ENCODE data around the gene SSBP4. TPM values are rescaled to one million over a fixed set of nuclear protein-coding genes. Genes with fewer than 3 reads are reported as not detected.

SSBP4 gene
- total RNA-seq, 2 experiments from 2014 or later, result 198 to 204 TPM

DNA sequence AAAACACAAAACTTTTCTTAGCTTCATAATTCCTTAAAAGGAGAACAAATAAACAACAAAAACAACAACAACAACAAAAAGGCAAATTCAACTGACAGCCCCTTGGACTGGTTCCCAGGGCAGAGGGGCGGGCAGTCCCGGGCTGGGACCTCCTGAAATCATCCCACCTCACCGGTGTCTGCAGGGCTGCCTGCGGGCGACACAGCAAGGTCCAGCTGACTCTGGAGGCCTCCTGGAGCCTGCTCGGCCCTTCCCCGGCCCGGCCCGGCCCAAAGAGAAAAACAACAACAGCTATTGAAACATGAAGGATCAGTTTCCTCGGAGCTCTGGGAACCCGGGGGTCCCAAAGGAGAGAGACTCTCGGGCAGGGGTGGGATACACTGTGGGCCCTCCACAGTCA, 23.7 kb downstream of the SSBP4 start:
- Mint-ChIP-seq H3K27me3 (ENCODE audit: low read depth) (peaks cover 3% of the 10 kb centered on the region), H3K9me3 (ENCODE audit: insufficient read depth) (peaks cover 4% of the 10 kb centered on the region), H3K36me3 (ENCODE audit: low read depth) (peaks cover 23% of the 10 kb centered on the region), H3K27ac (peak overlapping the region; percentile 85), H3K4me3 (no peak overlapping the region), H3K4me1 (ENCODE audit: low read depth) (peaks cover 21% of the 10 kb centered on the region)
- ATAC-seq (no peak), DNase-seq (no peak)
- CTCF ChIA-PET, result interaction anchor here (1.2 kb wide), 1 partner anchor 404 kb away, joined by 4 read pairs; no protein-coding TSS in a partner anchor
- POLR2A ChIA-PET, result interaction anchor here (0.6 to 0.8 kb wide), 2 partner anchors 14 to 65 kb away, joined by 3 read pairs; no protein-coding TSS in a partner anchor

- Mint-ChIP-seq H3K27me3 (ENCODE audit: low read depth) (peaks cover 3% of the 10 kb centered on the region), H3K4me1 (ENCODE audit: low read depth) (peaks cover 21% of the 10 kb centered on the region), H3K9me3 (ENCODE audit: insufficient read depth) (peaks cover 4% of the 10 kb centered on the region), H3K27ac (no peak overlapping the region), H3K36me3 (ENCODE audit: low read depth) (peaks cover 26% of the 10 kb centered on the region), H3K4me3 (no peak overlapping the region)
- CTCF ChIA-PET, result interaction anchor here (1.2 kb wide), 1 partner anchor 404 kb away, joined by 4 read pairs; no protein-coding TSS in a partner anchor
- no peak for ATAC-seq
- no peak for DNase-seq
- POLR2A ChIA-PET, result no interaction called here
Measured at GRCh38 chr19:18443406-18443805, 24.2 kb downstream of the SSBP4 start.

- ATAC-seq (no peak), DNase-seq (no peak)
- POLR2A ChIA-PET, result no interaction called here
- Mint-ChIP-seq H3K4me3 (no peak overlapping the region), H3K36me3 (ENCODE audit: low read depth) (peaks cover 26% of the 10 kb centered on the region), H3K9me3 (ENCODE audit: insufficient read depth) (peaks cover 4% of the 10 kb centered on the region), H3K27ac (no peak overlapping the region), H3K27me3 (ENCODE audit: low read depth) (peaks cover 3% of the 10 kb centered on the region), H3K4me1 (ENCODE audit: low read depth) (peaks cover 21% of the 10 kb centered on the region)
- CTCF ChIA-PET, result no interaction called here
Measured at GRCh38 chr19:18443831-18444230, 24.6 kb downstream of the SSBP4 start.

DNA sequence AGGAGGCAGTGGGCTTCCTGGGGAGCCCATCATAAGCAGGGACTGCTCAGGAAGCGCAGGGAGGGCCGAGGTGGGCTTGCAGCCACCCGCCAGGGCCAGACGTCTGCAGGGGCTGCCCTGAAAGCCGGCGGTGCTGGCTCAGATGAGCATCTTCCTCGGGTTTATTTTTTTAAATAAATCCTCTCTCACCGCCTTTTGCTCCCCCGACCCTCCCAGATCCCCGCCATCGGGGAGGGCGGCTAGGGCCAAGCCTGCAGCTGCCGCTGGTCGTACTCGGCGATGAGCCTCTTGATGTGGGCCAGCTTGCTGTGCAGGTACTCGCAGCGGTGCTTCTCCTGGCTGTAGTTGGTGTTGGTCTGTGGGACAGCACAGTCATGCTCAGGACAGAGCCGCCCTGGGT, 25.3 kb downstream of the SSBP4 start:
- no peak for DNase-seq
- peaks cover 16% of the 10 kb centered on the region for H3K4me1 Mint-ChIP-seq (ENCODE audit: low read depth)
- peaks cover 4% of the 10 kb centered on the region for H3K9me3 Mint-ChIP-seq (ENCODE audit: insufficient read depth)
- H3K27me3 Mint-ChIP-seq (ENCODE audit: low read depth), result peaks cover 3% of the 10 kb centered on the region
- H3K36me3 Mint-ChIP-seq (ENCODE audit: low read depth), result peaks cover 26% of the 10 kb centered on the region
- no peak for ATAC-seq
- ChIA-PET CTCF (no interaction called here), POLR2A (no interaction called here)
- no peak overlapping the region for H3K4me3 Mint-ChIP-seq
- no peak overlapping the region for H3K27ac Mint-ChIP-seq

- no peak for ATAC-seq
- peaks cover 4% of the 10 kb centered on the region for H3K9me3 Mint-ChIP-seq (ENCODE audit: insufficient read depth)
- ChIA-PET POLR2A (no interaction called here), CTCF (no interaction called here)
- H3K27ac Mint-ChIP-seq, result no peak overlapping the region
- H3K4me3 Mint-ChIP-seq, result no peak overlapping the region
- peaks cover 28% of the 10 kb centered on the region for H3K36me3 Mint-ChIP-seq (ENCODE audit: low read depth)
- peaks cover 3% of the 10 kb centered on the region for H3K27me3 Mint-ChIP-seq (ENCODE audit: low read depth)
- no peak for DNase-seq
- H3K4me1 Mint-ChIP-seq (ENCODE audit: low read depth), result peaks cover 14% of the 10 kb centered on the region
Measured at GRCh38 chr19:18445262-18445948, 26.2 kb downstream of the SSBP4 start.

- ATAC-seq (no peak), DNase-seq (no peak)
- Mint-ChIP-seq H3K9me3 (ENCODE audit: insufficient read depth) (peaks cover 4% of the 10 kb centered on the region), H3K4me3 (no peak overlapping the region), H3K36me3 (ENCODE audit: low read depth) (peaks cover 30% of the 10 kb centered on the region), H3K4me1 (ENCODE audit: low read depth) (peaks cover 12% of the 10 kb centered on the region), H3K27ac (no peak overlapping the region), H3K27me3 (ENCODE audit: low read depth) (peaks cover 3% of the 10 kb centered on the region)
- POLR2A ChIA-PET, result no interaction called here
- CTCF ChIA-PET, result no interaction called here
Measured at GRCh38 chr19:18446145-18446810, 27.1 kb downstream of the SSBP4 start.

DNA sequence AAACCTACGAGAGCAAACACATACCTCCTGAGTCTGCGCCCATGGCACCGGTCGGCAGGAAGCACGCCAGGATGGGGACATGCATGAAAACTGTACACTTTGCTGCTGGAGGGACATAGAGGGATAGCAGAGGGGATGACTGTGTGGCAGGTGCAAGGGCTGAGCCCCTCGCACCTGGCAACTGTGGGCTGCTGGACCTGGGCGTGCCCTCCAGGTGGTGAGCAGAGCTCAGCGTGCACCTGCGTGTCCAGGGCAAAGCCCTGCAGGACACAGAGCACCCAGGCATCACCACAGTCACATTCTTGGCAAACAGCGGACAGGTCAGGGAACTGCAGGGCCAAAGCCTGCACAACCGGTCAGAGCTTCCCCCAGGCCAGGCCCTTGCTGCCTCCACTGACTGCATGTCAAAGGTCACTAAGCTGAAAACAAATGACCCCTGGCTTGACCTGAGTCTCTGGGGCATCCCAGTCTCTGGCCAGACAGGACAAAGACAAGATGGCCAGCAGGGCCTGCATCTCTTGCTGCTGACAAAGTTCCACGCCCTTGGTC, 27.7 kb downstream of the SSBP4 start:
- ATAC-seq (no peak), DNase-seq (no peak)
- Mint-ChIP-seq H3K4me3 (no peak overlapping the region), H3K36me3 (ENCODE audit: low read depth) (peaks cover 30% of the 10 kb centered on the region), H3K27ac (no peak overlapping the region), H3K4me1 (ENCODE audit: low read depth) (peaks cover 6% of the 10 kb centered on the region), H3K9me3 (ENCODE audit: insufficient read depth) (peaks cover 4% of the 10 kb centered on the region), H3K27me3 (ENCODE audit: low read depth) (peaks cover 3% of the 10 kb centered on the region)
- ChIA-PET POLR2A (no interaction called here), CTCF (no interaction called here)

DNA sequence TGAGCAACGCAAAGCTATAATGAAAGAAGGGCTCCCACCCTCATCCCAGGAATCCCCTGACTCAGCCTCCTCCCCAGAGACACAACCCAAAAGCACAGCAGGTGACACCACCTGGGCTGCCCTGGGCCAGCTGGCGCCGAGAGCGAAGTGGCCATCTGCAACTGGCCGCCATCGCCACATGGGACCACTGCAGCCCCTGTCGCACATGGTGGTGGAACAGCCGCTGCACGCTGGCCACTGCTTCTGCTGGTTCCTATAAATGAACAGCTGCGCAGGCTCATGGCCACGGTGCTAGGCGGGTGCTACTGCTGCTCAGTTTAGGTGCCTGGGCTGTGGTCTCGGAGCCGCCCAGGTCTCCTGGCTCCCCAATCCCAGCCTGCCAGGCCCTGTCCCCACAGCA, 30.4 kb downstream of the SSBP4 start:
- H3K27ac Mint-ChIP-seq, result no peak overlapping the region
- no peak for ATAC-seq
- POLR2A ChIA-PET, result no interaction called here
- H3K4me3 Mint-ChIP-seq, result no peak overlapping the region
- DNase-seq, result no peak
- H3K27me3 Mint-ChIP-seq (ENCODE audit: low read depth), result no peaks in the 10 kb centered on the region
- H3K4me1 Mint-ChIP-seq (ENCODE audit: low read depth), result peaks cover 2% of the 10 kb centered on the region
- H3K36me3 Mint-ChIP-seq (ENCODE audit: low read depth), result peaks cover 20% of the 10 kb centered on the region
- CTCF ChIA-PET, result interaction anchor here (0.9 to 2.6 kb wide), 4 partner anchors 12 to 72 kb away, joined by 3 to 15 read pairs (median 4); partner anchors contain the start of gene ELL
- H3K9me3 Mint-ChIP-seq (ENCODE audit: insufficient read depth), result no peaks in the 10 kb centered on the region

GRCh38 chr19:18450021-18450930, 31.1 kb downstream of the SSBP4 start:
- POLR2A ChIA-PET, result no interaction called here
- CTCF ChIA-PET, result interaction anchor here (0.8 to 2.6 kb wide), 16 partner anchors 9 to 406 kb away, joined by 3 to 17 read pairs (median 3); partner anchors contain the start of genes KXD1, SSBP4 and UBA52

GRCh38 chr19:18450931-18451836, 32.0 kb downstream of the SSBP4 start:
- H3K27ac Mint-ChIP-seq, result no peak overlapping the region
- no peaks in the 10 kb centered on the region for H3K27me3 Mint-ChIP-seq (ENCODE audit: low read depth)
- ChIA-PET POLR2A (no interaction called here), CTCF (interaction anchor here (0.7 to 2.6 kb wide), 23 partner anchors 10 to 405 kb away, joined by 3 to 17 read pairs (median 3); partner anchors contain the start of genes KXD1, SSBP4, TMEM59L and UBA52)
- no peak overlapping the region for H3K4me3 Mint-ChIP-seq
- peaks cover 2% of the 10 kb centered on the region for H3K4me1 Mint-ChIP-seq (ENCODE audit: low read depth)
- DNase-seq, result peak; percentile 92
- peak; percentile 87 for ATAC-seq
- H3K9me3 Mint-ChIP-seq (ENCODE audit: insufficient read depth), result no peaks in the 10 kb centered on the region
- peaks cover 16% of the 10 kb centered on the region for H3K36me3 Mint-ChIP-seq (ENCODE audit: low read depth)

More at GRCh38 chr19:18450021-18450930, 31.1 kb downstream of the SSBP4 start:
- H3K27ac Mint-ChIP-seq, result no peak overlapping the region
- peaks cover 16% of the 10 kb centered on the region for H3K36me3 Mint-ChIP-seq (ENCODE audit: low read depth)
- ATAC-seq, result peak; percentile 20
- H3K9me3 Mint-ChIP-seq (ENCODE audit: insufficient read depth), result no peaks in the 10 kb centered on the region
- no peak overlapping the region for H3K4me3 Mint-ChIP-seq
- no peak for DNase-seq
- H3K4me1 Mint-ChIP-seq (ENCODE audit: low read depth), result peaks cover 2% of the 10 kb centered on the region
- no peaks in the 10 kb centered on the region for H3K27me3 Mint-ChIP-seq (ENCODE audit: low read depth)

Data from activated CD8-positive, alpha-beta T cell treated with anti-CD3 and anti-CD28 coated beads, Interleukin-2, amount 10 ng/mL, durations not matched to agents 7 days and 5 days (primary cell).